GM13976 (cell line): ENCODE results near the gene CHRND.

Experiments
- DNase-seq: peaks from one replicate; pipeline ENCODE4 v3.0.0; 2012; ENCODE audit warnings: low spot score
- in situ Hi-C: fragments of 300-500 bp; cut with MboI; formaldehyde crosslinking; loops from one replicate; pipeline ENCODE4 v1.12.0; 2022; ENCODE audit warnings: low sequenced_read_pairs, mixed read lengths, inconsistent platforms; ENCODE audit not compliant: unreplicated experiment
- TF ChIP-seq, protein P1 (sequence below): IDR thresholded peaks from 2 replicates; pipeline ENCODE4 v1.5.1; 2012; ENCODE audit warnings: borderline replicate concordance, mild to moderate bottlenecking; ENCODE audit not compliant: insufficient read depth; ENCODE audit errors: extremely low read depth, missing control alignments, control extremely low read depth

CHRND gene

DNA sequence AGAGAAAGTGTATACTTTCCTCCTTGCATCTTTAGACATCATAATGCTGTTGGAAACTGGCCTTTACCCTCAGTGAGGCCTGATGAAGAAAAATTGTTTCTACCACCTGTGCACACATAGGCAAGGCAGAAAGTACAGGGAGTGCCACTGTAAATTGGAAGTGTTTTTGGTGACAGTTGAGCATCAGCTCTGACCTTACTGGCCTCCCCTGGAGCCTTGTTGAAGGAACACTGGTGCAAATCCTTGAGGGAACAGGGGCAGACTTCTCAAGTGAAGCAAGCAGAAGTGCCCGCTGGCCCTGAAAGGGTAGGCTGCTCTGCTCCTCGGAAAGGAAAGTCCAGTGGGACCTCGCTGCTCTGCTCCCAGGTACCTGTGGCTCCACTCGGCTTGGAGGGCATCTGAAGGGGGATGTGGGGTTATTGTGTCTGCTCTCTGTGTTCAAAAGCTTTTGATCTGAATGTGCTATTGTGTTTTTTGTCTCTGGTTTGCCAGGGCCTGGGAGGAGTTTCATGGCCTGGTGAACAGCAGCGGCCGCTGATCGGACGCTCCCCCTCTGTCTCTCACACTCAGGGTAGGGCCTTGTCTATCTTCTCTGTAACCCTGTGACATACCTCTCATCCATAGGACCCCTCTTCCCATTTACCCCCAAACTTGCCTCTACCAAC, 47.9 kb downstream of the CHRND start:
- TF ChIP-seq, protein P1, sequence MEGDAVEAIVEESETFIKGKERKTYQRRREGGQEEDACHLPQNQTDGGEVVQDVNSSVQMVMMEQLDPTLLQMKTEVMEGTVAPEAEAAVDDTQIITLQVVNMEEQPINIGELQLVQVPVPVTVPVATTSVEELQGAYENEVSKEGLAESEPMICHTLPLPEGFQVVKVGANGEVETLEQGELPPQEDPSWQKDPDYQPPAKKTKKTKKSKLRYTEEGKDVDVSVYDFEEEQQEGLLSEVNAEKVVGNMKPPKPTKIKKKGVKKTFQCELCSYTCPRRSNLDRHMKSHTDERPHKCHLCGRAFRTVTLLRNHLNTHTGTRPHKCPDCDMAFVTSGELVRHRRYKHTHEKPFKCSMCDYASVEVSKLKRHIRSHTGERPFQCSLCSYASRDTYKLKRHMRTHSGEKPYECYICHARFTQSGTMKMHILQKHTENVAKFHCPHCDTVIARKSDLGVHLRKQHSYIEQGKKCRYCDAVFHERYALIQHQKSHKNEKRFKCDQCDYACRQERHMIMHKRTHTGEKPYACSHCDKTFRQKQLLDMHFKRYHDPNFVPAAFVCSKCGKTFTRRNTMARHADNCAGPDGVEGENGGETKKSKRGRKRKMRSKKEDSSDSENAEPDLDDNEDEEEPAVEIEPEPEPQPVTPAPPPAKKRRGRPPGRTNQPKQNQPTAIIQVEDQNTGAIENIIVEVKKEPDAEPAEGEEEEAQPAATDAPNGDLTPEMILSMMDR = no peak
- DNase-seq = no peak
- in situ Hi-C loops = no loop called here

DNA sequence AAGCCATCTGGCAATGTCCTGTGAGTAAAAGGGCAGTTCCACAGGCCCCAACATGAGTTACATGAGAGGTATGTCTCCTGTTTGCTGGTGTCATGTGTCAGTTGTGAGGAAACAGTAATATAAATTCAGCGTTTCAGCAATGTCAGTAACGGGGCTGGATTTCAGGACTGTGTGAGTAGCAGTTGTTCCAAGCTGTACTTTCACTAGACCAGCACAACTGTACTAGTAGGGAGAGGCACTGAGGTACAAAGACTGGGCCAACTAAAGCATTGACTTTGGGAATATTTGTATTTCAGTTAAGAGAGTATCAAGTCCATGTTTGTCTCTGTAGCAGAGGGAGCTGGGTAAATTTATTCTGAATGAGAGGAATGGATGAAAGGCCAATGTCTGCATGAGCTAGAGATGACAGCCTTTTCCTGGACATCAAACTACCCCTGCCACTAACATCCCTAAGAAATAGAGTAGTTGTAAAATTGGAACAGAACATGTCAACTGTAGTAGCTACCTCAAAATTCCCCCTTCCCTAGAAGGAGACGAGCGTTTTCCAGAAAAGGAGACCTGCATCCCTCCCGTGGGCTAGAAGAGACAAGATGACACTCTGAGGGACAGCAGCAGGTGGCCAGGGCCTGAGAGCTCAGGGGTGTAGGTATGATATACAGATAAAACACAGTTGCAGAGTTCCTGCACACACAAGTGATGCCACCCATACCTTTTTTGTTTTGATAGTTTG, 48.9 kb downstream of the CHRND start:
- in situ Hi-C loops = no loop called here
- DNase-seq = no peak
- TF ChIP-seq, protein P1 = no peak

DNA sequence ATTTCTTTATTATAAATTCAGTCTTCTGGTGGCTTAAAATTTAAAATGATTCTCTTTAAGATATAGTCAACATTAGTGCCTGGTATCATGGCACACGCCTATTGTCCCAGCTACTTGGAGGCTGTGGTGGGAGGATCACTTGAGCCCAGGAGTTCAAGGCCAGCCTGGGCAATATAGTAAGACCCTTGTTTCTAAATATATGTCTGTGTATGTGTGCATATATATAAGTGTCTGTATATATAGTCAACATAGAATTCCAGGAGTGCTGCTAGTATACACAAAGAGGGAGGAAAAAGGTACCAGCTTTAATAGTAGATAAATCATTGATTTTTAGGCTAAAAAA, 49.4 kb downstream of the CHRND start:
- TF ChIP-seq, protein P1 = no peak
- DNase-seq = no peak

DNA sequence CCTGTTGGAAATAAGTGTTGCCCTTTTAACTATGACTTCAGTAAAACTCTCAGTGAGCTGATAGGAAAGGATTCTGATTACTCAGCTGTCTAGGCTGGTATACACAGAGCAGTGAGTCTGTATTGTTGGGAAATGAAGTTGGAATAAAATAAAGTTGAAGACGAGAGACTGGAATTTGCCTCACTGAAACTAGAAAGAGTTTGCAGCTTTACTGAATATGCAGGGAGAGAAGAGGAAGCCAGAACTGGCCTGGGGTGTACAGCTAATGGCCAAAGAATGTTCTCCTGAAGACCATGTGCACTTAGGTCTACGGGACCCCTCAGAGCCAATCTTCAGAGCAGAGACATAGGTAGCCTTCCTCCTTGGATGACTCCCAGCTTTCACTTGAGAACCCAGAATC, 51.0 kb downstream of the CHRND start:
- in situ Hi-C loops = no loop called here
- no peak for DNase-seq
- TF ChIP-seq, protein P1 = no peak

More for the DNA sequence above, 49.4 kb downstream of the CHRND start:
- in situ Hi-C loops = no loop called here

DNA sequence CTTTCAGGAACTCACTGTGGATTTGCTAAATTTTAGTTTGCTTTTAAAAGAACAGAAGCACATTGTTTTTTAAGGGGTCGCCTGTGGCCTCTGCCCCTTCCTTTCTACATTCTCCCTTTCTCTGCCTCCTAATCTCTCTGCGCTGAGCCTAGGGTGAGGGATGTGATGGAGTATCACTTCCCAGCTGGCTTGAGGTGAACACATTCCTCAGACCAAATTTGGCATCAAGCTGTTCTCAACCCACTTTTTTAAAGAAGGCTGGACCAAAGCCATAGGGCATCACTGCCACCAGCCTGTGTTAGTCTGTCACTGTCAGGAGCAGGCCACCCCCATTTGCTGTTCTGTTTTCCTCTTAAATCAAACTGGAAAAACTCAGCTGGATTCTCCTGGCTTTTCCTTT, 51.9 kb downstream of the CHRND start:
- in situ Hi-C loops = no loop called here
- DNase-seq = no peak

DNA sequence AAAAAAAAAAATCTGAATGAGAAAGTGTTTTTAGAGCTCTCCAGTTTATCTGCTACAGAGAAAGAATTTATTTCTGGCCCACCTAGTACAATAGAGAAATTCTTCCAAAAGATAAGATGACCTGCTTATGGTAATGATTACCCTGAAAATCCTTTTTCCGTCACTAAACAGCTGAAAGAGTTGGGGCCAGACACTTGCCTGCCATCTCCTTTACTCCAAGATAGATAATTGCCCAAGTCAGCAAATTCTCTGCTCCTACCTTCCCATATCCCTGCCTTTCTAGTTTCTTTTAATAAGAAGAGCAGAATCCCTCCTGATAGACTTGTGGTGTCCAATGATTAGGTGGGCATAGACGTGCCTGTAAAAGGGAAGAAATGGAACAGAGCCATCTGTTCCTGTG, 52.7 kb downstream of the CHRND start:
- in situ Hi-C loops = no loop called here

More for the DNA sequence above, 51.9 kb downstream of the CHRND start:
- TF ChIP-seq, protein P1 = no peak

More for the DNA sequence above, 52.7 kb downstream of the CHRND start:
- DNase-seq = no peak
- TF ChIP-seq, protein P1 = no peak
